Naive B cell (primary cell): Measurements from ENCODE around the gene VSIR. TPM values are rescaled to one million over a fixed set of nuclear protein-coding genes. Genes with fewer than 3 reads are reported as not detected.

Source experiments
- ATAC-seq, 2 donors: fragments of 150-1000 bp; cut with Tn5 transposase; 2 replicates each; pipeline ENCODE4 v1.10.0; 2021; ENCODE audit warnings: low read depth in 2 of 2, mild to moderate bottlenecking in 2 of 2, moderate library complexity in 2 of 2
- DNase-seq: peaks from one replicate; pipeline ENCODE4 v3.0.0; 2022
- H3K27ac Mint-ChIP-seq, 6 donors: one replicate each; pipeline ENCODE4 v1.8.0; 2020 to 2022; ENCODE audit warnings: mild to moderate bottlenecking in 6 of 6, mixed read lengths in 6 of 6, moderate library complexity in 5 of 6, inconsistent platforms in 2 of 6
- H3K27me3 Mint-ChIP-seq, 3 donors: one replicate each; pipeline ENCODE4 v1.8.0; 2021 to 2022; ENCODE audit warnings: mixed read lengths in 3 of 3, mild to moderate bottlenecking in 1 of 3
- H3K36me3 Mint-ChIP-seq, 2 donors: one replicate each; pipeline ENCODE4 v1.8.0; 2020 to 2022; ENCODE audit warnings: mixed read lengths in 2 of 2, inconsistent platforms in 1 of 2, mild to moderate bottlenecking in 1 of 2
- H3K4me1 Mint-ChIP-seq, 3 donors: one replicate each; pipeline ENCODE4 v1.8.0; 2020 to 2022; ENCODE audit warnings: mixed read lengths in 3 of 3, inconsistent platforms in 1 of 3, mild to moderate bottlenecking in 1 of 3, moderate library complexity in 1 of 3
- H3K4me3 Mint-ChIP-seq, 8 donors: one replicate each; pipeline ENCODE4 v1.8.0; 2020 to 2022; ENCODE audit warnings: mild to moderate bottlenecking in 8 of 8, mixed read lengths in 8 of 8, moderate library complexity in 8 of 8, inconsistent platforms in 2 of 8
- H3K9me3 Mint-ChIP-seq, 7 donors: one replicate each; pipeline ENCODE4 v1.8.0; 2020 to 2022; ENCODE audit warnings: mixed read lengths in 7 of 7, mild to moderate bottlenecking in 5 of 7, inconsistent platforms in 2 of 7, moderate library complexity in 1 of 7
- polyA plus RNA-seq, 6 donors: library from polyadenylated mRNA; unstranded; fragments of 300-500 nt; fragmentation: Illumina TruSeq; gene quantifications; one replicate each; pipeline ENCODE4 v1.2.3, GENCODE V29; 2021; ENCODE audit warnings: low read depth in 6 of 6

The VSIR gene
- polyA plus RNA-seq, 6 donors from 2014 or later, result 59.8 to 84.3 (median 64.0) TPM

- DNase-seq, result no peak
- Mint-ChIP-seq H3K27ac (peak overlapping the region; percentile 83 to 99 (median 94)), H3K9me3 (peaks cover 0 to 2% (median 0%) of the 10 kb centered on the region in 7 donors), H3K27me3 (no peaks in the 10 kb centered on the region), H3K36me3 (peaks cover 0 to 7% of the 10 kb centered on the region in 2 donors), H3K4me3 (peak overlapping the region in 7 of 8 donors; percentile 58 to 85 (median 79)), H3K4me1 (peaks cover 78 to 98% (median 97%) of the 10 kb centered on the region in 3 donors)
- no peak for ATAC-seq
Measured at GRCh38 chr10:71750124-71750841, 23.0 kb downstream of the VSIR start.

GRCh38 chr10:71749396-71749795 lies 23.9 kb downstream of the VSIR start:
- Mint-ChIP-seq H3K4me3 (peak overlapping the region in 6 of 8 donors; percentile 25 to 85 (median 76)), H3K36me3 (peaks cover 0 to 7% of the 10 kb centered on the region in 2 donors), H3K27me3 (no peaks in the 10 kb centered on the region), H3K9me3 (peaks cover 0 to 2% (median 0%) of the 10 kb centered on the region in 7 donors), H3K27ac (peak overlapping the region in 4 of 6 donors; percentile 93 to 99 (median 96)), H3K4me1 (peaks cover 82 to 93% (median 92%) of the 10 kb centered on the region in 3 donors)
- ATAC-seq (no peak), DNase-seq (no peak)

DNA sequence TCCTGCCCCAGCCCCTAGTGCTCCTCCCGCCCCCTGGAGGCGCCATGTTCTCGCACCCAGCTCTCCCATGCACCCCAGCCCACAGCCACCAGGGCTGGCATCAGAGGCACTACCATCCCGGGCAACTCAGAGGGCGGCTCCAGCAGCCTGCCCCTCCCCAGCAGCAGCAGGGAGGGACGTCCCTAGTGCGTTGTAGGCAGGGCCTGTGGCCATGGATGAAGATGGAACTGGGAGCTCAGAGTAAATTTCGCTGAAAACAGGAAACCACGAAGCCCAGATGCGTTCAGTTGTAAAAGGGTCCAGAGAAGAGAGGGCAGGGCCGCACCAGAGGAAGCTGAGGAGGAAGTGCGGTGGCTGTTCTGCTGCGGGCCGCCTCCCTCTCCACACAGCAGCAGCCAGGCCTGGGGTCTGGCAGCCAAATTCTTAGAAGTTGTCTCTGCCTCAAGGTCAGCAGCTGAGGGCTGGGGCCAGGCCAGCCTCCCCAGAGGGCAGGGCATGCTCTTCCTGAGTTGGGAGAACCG lies 24.6 kb downstream of the VSIR start:
- H3K4me1 Mint-ChIP-seq, result peaks cover 76 to 87% (median 86%) of the 10 kb centered on the region in 3 donors
- peaks cover 0 to 7% of the 10 kb centered on the region in 2 donors for H3K36me3 Mint-ChIP-seq
- peak; percentile 84 to 86 for ATAC-seq
- peak overlapping the region; percentile 25 to 90 (median 81) for H3K4me3 Mint-ChIP-seq
- peaks cover 0 to 2% (median 0%) of the 10 kb centered on the region in 7 donors for H3K9me3 Mint-ChIP-seq
- DNase-seq, result peak; percentile 80
- peak overlapping the region; percentile 59 to 99 (median 95) for H3K27ac Mint-ChIP-seq
- no peaks in the 10 kb centered on the region for H3K27me3 Mint-ChIP-seq

GRCh38 chr10:71747551-71748523 lies 25.5 kb downstream of the VSIR start:
- Mint-ChIP-seq H3K9me3 (peaks cover 0 to 2% (median 0%) of the 10 kb centered on the region in 7 donors), H3K27ac (peak overlapping the region; percentile 38 to 99 (median 94)), H3K27me3 (no peaks in the 10 kb centered on the region), H3K36me3 (peaks cover 0 to 7% of the 10 kb centered on the region in 2 donors), H3K4me3 (peak overlapping the region in 7 of 8 donors; percentile 47 to 90 (median 79)), H3K4me1 (peaks cover 67 to 79% (median 78%) of the 10 kb centered on the region in 3 donors)
- DNase-seq, result peak; percentile 41
- ATAC-seq, result peak in 1 of 2 donors; percentile 17

DNA sequence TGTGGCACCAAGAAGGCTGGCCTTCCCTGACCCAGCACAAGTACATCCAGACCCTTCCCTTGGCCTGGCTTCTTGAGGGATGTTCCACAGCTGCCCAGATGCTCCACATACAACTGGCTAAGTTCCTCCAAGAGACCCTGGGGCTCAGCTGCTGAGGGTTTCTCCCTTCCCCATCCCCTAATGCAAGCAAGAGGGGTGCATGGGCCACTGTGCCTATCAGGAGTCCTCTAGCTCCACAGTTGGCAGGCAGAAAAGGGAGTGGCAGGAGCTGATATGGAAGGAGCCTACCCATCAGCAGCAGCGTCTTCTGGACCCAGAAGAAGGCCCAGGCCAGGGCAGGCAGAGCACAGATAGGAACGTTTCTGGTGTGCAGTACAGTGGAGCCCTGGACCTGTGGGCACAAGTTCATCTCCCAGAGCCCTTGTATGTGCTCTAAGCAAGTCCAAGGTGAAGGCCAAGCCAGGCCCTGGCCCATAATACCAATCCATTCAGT lies 26.2 kb downstream of the VSIR start:
- H3K9me3 Mint-ChIP-seq, result peaks cover 0 to 2% (median 0%) of the 10 kb centered on the region in 7 donors
- peak overlapping the region in 6 of 8 donors; percentile 48 to 90 (median 80) for H3K4me3 Mint-ChIP-seq
- H3K4me1 Mint-ChIP-seq, result peaks cover 65 to 79% (median 76%) of the 10 kb centered on the region in 3 donors
- DNase-seq (no peak), ATAC-seq (no peak)
- no peaks in the 10 kb centered on the region for H3K27me3 Mint-ChIP-seq
- peaks cover 0 to 7% of the 10 kb centered on the region in 2 donors for H3K36me3 Mint-ChIP-seq
- peak overlapping the region; percentile 38 to 99 (median 94) for H3K27ac Mint-ChIP-seq

DNA sequence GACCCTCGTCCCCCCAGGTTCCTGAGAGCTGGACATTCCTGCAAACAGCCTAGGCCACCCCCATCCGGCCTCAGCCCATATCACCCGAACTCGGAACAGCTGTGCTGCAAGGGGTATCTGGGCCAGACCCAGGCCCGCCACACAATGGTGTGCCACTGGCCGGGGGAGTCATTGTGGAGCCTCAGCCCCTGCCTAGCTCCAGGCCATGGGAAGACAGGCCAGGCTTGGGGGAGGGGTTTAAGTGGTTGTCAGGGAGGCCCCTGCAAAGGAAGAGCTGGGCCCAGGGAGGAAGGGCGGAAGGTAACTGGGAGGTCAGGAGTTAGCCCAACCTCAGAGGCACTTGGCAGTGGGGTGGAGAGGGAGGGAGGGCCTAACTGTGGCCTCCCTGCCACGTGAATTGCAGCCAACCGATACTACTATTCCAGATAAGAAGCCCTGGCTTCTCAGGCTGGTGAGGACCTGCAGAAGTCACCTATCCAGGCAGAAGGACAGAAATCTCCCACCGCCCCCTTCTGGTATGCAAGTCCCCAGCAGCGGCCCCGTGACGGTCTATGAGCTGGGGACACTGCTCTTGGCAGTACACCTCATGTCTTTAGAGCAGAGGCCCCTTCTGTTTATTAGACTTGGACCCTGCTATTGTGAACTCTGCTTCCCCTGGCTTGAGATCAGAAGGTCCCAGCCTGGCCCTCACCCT lies 26.8 kb downstream of the VSIR start:
- peaks cover 65 to 77% (median 76%) of the 10 kb centered on the region in 3 donors for H3K4me1 Mint-ChIP-seq
- ATAC-seq, result no peak
- DNase-seq, result no peak
- peaks cover 0 to 7% of the 10 kb centered on the region in 2 donors for H3K36me3 Mint-ChIP-seq
- H3K27ac Mint-ChIP-seq, result peak overlapping the region in 5 of 6 donors; percentile 67 to 99 (median 88)
- no peaks in the 10 kb centered on the region for H3K27me3 Mint-ChIP-seq
- peaks cover 0 to 2% (median 0%) of the 10 kb centered on the region in 7 donors for H3K9me3 Mint-ChIP-seq
- H3K4me3 Mint-ChIP-seq, result peak overlapping the region in 5 of 8 donors; percentile 48 to 90 (median 76)

DNA sequence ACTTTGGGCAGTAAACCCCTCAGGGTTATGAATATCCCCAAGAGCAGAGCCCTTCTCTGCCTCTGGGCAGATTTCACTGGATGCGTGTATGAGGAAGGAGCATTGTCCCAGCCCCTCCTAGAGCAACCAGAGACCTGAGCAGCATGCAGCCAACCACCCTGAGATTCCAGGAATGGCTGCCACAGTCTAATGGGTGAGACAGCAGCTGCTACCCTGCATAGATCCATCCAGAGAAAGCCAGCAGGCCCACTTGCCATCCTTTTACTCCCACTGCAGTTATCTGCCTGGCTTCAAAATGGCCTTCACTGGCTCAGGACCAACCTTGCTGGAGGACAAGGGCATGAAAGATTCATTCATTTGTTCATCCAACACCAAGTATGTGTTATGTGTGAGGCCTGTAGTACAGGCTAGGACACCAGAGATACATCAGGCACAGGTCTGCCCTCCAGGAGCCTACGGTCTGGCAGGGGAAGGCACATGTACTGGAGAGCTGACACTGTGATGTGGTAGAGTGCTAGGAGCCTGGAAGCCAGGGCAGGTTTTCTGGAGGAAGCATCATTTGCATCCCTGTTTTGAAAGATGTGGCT lies 27.6 kb downstream of the VSIR start:
- peaks cover 0 to 2% (median 0%) of the 10 kb centered on the region in 7 donors for H3K9me3 Mint-ChIP-seq
- H3K4me3 Mint-ChIP-seq, result peak overlapping the region in 3 of 8 donors; percentile 50 to 60 (median 56)
- peak overlapping the region in 4 of 6 donors; percentile 24 to 93 (median 61) for H3K27ac Mint-ChIP-seq
- DNase-seq (no peak), ATAC-seq (no peak)
- H3K36me3 Mint-ChIP-seq, result peaks cover 0 to 6% of the 10 kb centered on the region in 2 donors
- no peaks in the 10 kb centered on the region for H3K27me3 Mint-ChIP-seq
- H3K4me1 Mint-ChIP-seq, result peaks cover 70 to 80% (median 78%) of the 10 kb centered on the region in 3 donors

DNA sequence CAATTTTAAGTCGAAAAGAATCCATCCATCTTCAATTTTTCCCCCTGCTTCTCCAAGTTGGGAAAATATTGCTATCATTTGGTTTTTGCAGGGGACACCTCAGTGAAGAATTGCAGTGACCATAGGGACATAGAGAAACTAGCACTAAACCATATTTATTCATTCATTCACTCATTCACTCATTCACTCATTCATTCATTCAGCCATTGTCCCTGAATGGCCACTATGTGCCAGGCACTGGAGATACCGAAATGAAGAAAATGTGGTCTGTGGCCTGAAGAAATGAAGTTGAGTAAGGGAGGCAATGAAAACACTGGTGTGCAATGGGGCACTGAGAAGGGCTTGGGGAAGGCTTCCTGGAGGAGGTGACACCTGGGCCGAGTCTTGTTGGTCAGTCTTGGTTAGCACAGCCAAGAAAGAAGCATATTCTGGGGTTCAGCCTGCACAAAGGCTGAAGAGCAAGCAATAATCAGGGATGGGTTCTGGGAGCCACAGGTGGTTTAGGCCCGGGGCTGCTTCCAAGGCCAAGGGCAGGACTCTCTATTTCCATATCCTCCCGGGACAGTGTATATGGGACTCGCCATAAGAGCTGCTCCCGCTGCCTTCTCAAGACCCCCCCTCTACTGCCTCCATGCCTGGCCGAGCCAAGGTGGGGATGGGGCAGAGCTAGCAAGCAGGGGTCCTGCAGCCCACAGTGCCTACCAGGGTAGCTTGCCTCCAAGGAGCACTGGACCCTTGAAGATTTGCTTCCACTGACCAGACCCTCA lies 28.2 kb downstream of the VSIR start:
- H3K4me3 Mint-ChIP-seq, result peak overlapping the region in 1 of 8 donors; percentile 82

GRCh38 chr10:71743866-71744265 lies 29.5 kb downstream of the VSIR start:
- Mint-ChIP-seq H3K4me3 (no peak overlapping the region), H3K4me1 (peaks cover 68 to 76% (median 72%) of the 10 kb centered on the region in 3 donors), H3K36me3 (no peaks in the 10 kb centered on the region), H3K9me3 (peaks cover 0 to 2% (median 0%) of the 10 kb centered on the region in 7 donors), H3K27ac (no peak overlapping the region), H3K27me3 (no peaks in the 10 kb centered on the region)
- DNase-seq (no peak), ATAC-seq (no peak)

More for the DNA sequence above, 28.2 kb downstream of the VSIR start:
- no peaks in the 10 kb centered on the region for H3K36me3 Mint-ChIP-seq
- no peak for ATAC-seq
- peak overlapping the region in 2 of 6 donors; percentile 7 to 24 for H3K27ac Mint-ChIP-seq
- peaks cover 69 to 79% (median 78%) of the 10 kb centered on the region in 3 donors for H3K4me1 Mint-ChIP-seq
- no peaks in the 10 kb centered on the region for H3K27me3 Mint-ChIP-seq
- DNase-seq, result no peak
- peaks cover 0 to 2% (median 0%) of the 10 kb centered on the region in 7 donors for H3K9me3 Mint-ChIP-seq

GRCh38 chr10:71743089-71743838 lies 30.1 kb downstream of the VSIR start:
- no peaks in the 10 kb centered on the region for H3K27me3 Mint-ChIP-seq
- peaks cover 62 to 72% (median 66%) of the 10 kb centered on the region in 3 donors for H3K4me1 Mint-ChIP-seq
- H3K36me3 Mint-ChIP-seq, result no peaks in the 10 kb centered on the region
- DNase-seq (no peak), ATAC-seq (no peak)
- H3K27ac Mint-ChIP-seq, result peak overlapping the region in 1 of 6 donors; percentile 54
- no peak overlapping the region for H3K4me3 Mint-ChIP-seq
- no peaks in the 10 kb centered on the region for H3K9me3 Mint-ChIP-seq
